Tibial nerve (tissue), 3 donors: Measurements from ENCODE around the gene CACNA1F.

Experiments
- POLR2A ChIP-seq, 2 donors: fragments of 450-650 bp; IDR thresholded peaks; one replicate each; pipeline ENCODE4 v1.6.1; 2017; ENCODE audit warnings: antibody characterized with exemption in 2 of 2, mild to moderate bottlenecking in 2 of 2, moderate library complexity in 2 of 2
- TF ChIP-seq, protein P1 (sequence below), 5 experiments: fragments of 200-600 bp in 3 of 5; fragments of 450-650 bp in 2 of 5; sonication (generic) in 3 of 5; IDR thresholded peaks; one replicate each; pipeline ENCODE4 v1.5.1; 2016 to 2019; ENCODE audit warnings: antibody characterized with exemption in 5 of 5, mild to moderate bottlenecking in 3 of 5, moderate library complexity in 2 of 5

GRCh38 chrX:49209434-49210251 lies 23.5 kb downstream of the CACNA1F start:
- TF ChIP-seq, protein P1, sequence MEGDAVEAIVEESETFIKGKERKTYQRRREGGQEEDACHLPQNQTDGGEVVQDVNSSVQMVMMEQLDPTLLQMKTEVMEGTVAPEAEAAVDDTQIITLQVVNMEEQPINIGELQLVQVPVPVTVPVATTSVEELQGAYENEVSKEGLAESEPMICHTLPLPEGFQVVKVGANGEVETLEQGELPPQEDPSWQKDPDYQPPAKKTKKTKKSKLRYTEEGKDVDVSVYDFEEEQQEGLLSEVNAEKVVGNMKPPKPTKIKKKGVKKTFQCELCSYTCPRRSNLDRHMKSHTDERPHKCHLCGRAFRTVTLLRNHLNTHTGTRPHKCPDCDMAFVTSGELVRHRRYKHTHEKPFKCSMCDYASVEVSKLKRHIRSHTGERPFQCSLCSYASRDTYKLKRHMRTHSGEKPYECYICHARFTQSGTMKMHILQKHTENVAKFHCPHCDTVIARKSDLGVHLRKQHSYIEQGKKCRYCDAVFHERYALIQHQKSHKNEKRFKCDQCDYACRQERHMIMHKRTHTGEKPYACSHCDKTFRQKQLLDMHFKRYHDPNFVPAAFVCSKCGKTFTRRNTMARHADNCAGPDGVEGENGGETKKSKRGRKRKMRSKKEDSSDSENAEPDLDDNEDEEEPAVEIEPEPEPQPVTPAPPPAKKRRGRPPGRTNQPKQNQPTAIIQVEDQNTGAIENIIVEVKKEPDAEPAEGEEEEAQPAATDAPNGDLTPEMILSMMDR (IDR thresholded peaks at IDR 0.05) = no peak
- no peak for TF ChIP-seq POLR2A (IDR thresholded peaks at IDR 0.05)
